Hepatic stellate cell (primary cell): Measurements from ENCODE around the gene RIPOR2.

Source experiments
- DNase-seq: peaks from one replicate; pipeline ENCODE4 v3.0.0; 2011; ENCODE audit warnings: low spot score

RIPOR2 gene, protein sequence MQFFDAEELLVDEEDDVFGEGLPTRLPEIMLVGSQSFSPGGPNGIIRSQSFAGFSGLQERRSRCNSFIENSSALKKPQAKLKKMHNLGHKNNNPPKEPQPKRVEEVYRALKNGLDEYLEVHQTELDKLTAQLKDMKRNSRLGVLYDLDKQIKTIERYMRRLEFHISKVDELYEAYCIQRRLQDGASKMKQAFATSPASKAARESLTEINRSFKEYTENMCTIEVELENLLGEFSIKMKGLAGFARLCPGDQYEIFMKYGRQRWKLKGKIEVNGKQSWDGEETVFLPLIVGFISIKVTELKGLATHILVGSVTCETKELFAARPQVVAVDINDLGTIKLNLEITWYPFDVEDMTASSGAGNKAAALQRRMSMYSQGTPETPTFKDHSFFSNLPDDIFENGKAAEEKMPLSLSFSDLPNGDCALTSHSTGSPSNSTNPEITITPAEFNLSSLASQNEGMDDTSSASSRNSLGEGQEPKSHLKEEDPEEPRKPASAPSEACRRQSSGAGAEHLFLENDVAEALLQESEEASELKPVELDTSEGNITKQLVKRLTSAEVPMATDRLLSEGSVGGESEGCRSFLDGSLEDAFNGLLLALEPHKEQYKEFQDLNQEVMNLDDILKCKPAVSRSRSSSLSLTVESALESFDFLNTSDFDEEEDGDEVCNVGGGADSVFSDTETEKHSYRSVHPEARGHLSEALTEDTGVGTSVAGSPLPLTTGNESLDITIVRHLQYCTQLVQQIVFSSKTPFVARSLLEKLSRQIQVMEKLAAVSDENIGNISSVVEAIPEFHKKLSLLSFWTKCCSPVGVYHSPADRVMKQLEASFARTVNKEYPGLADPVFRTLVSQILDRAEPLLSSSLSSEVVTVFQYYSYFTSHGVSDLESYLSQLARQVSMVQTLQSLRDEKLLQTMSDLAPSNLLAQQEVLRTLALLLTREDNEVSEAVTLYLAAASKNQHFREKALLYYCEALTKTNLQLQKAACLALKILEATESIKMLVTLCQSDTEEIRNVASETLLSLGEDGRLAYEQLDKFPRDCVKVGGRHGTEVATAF

DNA sequence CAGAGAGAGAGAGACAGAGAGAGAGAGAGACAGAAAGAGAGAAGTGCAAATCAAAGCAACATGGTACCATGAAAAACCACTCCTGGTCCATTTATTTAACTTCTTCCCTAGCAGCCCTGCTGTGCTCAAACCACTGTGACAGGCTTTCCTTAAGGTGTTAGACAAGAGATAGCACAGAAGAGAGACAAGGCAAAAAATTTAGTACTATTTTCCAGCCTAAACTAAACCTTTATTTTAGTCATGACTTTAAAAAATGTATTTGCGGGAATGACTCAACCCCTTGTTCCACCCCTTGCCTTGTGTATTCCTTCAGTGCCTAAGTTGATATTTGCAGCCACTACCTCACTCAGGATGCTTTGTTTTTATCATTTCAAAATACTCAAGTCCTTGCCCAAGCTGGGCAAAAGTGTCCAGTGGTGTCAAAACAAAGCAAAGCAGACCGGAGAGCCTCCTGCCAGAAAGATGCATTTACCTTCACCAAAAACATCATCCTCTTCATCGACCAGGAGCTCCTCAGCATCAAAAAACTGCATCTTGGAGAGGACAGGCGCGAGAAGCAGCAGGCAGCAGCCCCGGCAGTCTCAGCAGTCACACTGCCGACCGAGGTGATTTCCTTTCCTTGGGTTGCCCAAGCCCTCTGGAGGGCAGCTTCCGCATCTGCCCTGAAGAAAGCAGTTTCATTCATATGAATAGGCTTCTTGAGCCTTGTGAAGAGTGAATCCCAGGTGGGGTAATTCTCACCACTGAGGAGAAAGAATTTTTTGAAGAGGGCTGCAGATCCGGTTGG is at the start of gene RIPOR2:
RIPOR2 (minus strand) TSS at position 595 of the 787 bp plus-strand sequence; CDS start at position 533, 62 bp downstream.
- no peak for DNase-seq

DNA sequence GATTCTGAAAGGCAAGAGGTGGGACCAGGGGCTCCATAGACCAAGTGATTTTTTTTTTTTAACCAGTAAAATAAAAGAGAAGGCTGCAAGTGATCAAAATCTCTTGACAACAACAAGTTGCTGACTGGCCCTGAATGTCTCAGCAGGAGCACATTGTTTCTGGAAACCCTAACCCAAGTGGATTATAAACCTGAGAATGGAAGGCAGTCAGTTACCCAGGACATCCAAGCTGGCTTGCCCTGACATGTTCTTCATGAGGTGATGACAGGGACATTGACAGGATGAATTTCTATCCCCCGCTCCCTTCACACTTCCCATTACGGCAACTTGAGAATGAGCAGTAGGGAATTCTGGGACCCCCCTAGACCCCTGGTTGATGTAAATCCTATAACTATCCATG is 49.6 kb upstream of the RIPOR2 start:
- no peak for DNase-seq

DNA sequence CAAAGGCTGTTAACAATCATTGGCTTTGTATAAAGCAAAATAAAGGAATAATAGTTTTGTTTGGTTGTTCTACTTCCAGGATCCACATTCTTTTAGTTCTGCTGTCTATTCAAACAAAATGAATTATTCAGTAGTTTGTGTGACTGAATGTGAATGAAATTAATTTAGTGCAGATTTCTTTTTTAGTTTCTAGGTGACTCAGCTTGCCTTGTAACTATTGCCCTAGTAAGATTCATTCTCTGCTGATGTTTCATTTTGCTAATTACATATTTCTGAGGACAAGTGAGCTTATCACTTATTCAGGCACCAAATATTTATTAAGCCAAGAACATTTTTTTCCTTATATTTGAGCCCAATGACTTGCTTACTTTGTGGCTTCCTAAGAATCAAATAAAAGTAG is 46.5 kb upstream of the RIPOR2 start:
- DNase-seq, result no peak

DNA sequence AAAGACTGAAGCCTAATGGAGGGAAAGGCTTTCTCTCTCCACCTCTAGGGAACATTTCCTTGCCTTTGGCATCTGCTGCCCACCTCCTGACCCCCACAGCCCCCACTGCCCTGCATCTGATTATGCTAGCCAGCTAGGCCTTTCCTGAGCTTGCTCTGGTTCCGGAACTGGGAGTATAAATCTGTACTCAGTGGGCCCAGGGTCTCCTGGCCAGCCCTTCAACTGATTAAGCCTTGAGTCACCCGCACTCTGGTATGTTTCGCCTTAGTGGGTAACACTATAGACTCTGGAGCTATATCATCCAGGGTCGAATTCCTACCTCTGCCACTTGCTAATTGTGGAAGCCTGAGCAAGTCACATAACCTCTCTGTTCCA is 45.6 kb upstream of the RIPOR2 start:
- DNase-seq, result no peak

DNA sequence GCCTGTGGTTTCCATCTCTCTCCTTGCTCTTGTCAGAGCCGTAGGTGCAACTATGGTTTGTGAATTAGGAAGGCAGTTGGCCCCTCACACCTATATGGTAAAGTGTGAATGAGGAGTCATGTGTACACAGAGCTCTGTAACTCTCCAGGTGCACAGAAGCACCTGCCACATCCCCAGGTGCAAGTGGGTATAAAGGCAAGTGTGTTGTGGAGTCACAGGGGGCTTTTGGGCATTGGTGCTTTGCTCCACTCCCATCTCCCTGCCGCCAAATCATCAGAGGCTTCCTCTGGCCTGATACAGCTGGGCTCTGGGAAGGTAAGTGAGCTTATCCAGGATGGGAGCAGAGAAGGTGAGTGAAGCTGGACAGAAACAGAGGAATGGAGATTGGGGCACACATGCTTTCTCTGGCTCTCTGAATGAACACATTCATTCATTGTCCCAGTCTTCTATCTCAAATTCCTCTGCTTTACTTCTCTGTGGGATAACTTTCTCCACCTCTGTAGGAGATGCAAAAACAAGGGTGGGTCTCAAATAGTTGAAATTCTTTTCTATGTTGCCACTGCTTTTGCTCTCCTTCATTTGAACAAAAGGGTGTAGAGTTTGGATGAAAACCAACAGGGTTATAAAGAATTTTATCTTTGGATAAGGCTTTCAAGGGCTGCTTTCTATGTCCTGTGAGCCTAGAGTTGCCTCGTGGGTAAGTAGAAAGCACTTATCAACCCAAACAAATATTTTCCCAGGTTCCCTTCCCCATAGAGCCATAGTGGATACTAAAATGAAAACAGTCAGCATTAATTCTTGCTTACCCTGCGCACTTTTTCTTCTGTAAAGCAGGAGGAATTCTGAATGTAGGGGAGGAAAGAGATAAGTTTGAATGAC is 45.0 kb upstream of the RIPOR2 start:
- DNase-seq, result no peak

DNA sequence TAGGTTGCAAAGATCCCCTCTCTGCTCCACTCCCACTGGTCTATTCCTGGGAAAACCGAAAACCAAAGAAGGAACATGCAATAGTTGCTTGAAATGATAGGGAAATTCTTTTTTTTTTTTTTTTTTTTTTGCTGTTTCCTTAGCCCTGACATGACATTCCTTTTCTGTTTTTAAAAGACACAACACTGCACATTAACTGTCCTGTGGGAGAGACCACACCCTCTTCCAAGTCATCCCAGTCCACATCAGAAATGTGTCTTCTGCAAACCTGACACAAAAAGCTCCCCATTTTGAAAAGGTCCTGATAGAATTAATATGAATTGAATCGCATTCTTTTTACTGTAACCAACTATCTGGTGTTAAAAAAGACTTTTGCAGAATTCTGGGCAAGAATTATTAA is 43.4 kb upstream of the RIPOR2 start:
- DNase-seq, result no peak

DNA sequence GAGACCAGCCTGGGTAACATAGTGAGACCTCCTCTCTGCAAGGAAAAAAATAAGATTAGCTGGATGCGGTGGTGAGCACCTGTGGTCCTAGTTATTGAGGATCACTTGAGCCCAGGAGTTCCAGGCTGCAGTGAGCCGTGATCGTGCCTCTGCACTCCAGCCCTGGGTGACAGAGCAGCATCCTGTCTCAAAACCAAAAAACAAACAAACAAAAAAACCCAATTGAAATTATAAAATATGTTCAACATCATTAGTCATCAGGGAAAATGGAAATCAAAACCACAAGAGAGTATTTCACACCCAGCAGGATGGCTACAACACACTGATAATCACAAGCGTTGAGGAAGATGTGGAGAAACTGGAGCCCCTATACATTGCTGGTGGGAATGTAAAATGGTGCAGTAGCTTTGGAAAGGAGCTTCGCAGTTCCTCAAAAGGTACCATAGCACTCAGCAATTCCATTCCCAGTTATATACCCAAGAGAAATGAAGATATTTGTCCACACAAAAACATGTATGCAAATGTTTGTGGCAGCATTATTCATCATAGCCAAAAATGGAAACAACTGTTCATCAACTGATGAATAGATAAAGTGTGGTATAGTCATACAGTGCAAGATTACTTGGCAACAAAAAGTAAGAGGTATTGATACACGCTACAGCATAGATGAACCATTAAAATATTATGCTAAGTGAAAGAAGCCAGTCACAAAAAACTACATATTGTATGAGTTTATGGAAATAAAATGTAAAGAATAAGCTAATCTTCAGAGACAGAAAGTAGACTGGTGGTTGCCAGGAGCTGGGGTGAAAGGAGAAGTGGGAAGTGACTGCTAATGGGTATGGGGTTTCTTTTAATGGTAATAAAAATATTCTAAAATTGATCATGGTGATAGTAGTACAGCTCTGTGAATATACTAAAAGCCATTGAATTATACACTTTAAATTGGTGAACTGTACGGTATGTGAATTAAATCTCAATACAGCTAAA is 38.7 kb upstream of the RIPOR2 start:
- no peak for DNase-seq

DNA sequence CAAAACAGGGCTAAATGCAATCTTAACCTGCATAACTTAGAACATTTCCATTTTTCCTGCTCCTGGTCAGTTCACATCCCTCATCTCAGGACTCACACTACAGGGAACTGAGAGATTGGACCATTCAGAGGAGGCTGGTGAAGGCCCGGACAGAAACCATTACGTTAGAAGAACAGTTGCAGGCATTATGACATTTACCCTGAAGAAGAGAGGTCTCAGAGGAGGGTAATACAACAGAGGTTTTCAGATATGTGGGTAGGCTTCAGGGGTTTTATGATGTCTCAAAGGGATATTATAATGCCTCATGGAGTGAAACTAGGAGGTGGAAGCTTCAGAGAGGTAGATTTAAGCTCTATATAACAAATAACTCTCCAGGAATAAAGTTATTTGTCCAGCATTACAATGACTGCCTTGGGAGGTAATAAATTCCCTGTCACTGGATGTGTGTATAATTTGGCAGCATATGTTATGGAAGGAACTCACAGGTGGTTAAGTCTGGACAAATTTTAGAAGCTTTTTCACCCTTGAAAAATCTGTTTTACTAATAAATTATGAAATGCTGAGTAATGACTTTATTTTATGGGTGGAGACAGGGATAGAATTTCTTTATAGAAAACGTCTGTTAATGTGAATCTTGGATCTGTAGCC is 36.7 kb upstream of the RIPOR2 start:
- DNase-seq, result no peak

DNA sequence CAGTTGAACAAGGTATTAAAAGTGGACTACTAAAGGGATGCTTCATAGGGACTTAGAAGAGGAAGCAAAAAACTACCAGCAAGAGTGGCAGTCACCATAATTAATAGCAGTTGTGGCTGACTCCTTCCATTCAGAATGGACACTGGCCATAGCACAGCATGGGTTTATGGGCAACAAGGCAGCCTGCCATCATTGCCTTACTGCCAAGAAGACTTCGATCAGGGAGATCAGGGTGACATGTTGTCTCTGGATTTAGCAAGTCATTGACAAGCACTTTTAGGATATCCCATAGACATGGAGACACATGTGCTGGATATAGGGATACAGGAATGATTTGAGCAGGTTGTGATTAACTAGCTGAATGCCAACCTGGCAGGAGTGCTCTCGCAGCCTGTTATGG is 35.3 kb upstream of the RIPOR2 start:
- DNase-seq, result no peak

DNA sequence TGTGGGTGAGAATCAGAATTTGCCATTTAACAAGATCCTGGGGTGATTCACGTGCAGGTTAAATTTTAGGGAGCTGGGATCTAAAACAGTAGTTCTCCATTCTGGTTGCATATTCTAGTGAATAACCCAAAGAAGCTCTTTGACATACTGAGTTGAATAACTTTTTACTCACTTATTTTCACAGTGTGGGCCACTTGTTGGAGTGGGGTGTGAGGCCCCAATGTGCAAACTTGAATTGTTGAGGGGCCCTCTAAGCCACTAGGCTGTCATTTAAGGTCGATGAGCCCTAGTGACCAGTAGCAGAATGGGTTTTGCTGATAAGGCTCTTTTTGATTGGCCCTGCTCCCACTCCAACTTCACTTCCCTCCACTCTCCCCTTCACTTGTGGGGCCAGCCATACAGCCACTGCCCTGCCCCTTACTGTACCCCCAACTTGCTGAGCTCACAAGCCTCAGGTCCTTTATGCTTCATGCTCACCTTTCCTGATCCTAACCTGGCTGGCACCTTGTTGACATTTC is 33.6 kb upstream of the RIPOR2 start:
- DNase-seq, result no peak

DNA sequence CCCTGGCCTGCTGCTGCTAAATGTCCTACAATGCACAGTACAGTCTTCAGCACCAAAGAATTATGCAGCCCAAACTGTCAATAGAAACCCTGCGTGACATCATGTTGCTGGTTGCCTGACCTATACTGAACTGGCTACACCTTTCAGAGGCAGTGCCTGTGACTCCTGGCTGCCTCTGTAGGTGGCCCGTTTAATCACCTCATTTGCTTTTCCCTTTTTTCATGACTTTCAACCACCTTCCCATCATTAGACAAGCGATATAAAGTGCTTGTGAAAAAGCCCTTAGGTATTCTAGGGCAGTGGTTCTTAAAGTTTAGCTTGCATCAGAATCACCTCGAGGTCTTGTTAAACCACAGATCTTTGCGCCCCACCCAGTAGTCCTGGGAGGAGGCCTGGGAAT is 33.0 kb upstream of the RIPOR2 start:
- DNase-seq, result no peak

DNA sequence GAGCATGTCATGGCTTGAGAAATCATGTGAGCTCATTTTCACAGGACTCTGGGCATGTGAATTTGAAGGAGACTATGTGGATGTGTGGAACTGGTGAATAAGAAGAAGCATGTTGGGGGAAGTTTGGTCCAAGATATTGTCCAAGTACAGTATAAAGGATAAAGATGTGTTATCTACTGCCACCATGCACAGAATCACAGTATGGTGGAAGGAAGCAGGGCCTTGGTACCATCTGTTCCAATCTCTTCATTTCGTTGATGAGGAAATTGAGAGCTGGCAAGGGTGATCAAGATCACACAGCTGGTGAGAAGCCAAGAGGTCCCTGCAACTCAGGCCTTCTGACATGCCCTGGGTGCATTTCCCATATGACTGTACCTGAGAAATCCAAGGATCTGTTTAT is 31.5 kb upstream of the RIPOR2 start:
- DNase-seq, result no peak

DNA sequence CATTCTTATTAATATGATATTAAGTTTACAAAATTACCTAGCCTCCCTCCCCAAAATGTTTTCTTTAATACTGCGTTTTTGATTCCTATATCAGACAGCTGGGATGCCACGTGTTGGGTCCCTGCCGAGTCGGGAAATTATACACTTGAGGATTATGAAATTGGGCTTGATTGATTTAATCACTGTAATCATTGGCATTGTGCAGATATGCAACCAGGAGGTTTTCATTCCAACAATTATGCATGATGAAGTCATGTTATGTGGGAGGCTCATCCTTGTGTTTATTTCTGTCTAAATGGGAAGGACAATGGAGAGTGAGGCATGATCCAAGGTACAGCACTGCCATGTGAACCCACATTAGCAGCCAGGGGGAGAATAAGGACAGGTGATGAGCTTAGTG is 30.6 kb upstream of the RIPOR2 start:
- no peak for DNase-seq

DNA sequence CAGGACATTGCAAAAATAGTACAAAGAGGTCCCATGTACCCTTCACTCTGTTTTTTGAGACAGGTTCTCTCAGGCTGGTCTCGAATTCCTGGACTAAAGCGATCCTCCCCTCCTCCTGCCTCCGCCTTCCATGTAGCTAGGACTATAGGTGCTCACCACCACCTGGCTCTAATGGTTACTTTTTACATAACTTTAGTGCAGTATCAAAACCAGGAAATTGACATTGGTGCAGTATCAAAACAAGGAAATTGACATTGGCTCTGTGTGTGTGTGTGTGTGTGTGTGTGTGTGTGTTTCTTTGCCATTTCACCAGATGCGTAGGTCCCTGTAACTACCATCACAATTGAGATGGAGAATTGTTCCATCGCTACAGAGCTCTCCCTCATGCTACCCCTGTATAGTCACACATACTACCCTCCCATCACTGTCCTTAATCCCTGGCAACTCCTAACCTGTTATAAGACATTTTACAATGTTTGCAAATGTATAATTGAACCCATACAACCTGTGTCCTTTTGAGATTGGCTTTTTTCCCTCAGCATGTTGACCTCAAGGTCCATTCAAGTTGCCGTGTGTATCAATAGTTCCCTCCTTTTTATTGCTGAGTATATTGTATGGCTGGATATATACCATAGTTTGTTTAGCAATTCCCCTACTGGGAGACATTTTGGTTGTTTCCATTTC is 28.3 kb upstream of the RIPOR2 start:
- no peak for DNase-seq

DNA sequence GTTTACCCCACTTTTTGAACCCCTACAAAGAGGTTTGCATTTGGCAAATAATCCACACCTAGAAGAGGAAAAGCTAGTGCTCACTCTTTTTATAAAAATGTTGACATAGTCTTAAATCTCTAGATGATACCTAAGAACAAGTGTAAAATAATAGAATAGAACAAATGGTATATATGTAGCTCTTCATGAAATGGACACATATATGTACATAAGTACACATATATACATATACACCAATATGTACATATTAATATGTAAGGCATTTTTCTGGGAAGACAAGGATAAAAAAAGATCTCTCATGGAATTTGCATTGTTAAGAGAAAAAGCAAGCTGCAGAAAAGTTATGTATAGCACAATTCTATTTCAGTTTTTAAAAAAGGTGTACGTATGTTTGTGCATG is 27.6 kb upstream of the RIPOR2 start:
- DNase-seq, result no peak

DNA sequence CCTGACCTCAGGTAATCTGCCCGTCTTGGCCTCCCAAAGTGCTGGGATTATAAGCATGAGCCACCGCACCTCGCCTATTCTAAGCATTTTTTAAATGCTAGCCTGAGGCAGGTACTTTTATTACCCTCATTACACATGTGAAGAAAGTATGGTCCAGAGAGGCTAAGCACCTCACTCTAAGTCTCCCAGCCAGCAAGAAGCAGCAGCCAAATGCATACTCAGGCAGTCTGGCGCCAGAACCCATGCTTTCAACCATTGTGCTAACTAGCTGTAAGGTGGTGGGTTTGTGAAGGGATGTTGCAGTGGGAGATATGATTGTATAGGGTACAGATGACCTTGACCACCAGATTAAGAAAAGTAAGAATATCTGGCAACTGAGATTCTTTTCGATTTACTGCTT is 26.1 kb upstream of the RIPOR2 start:
- no peak for DNase-seq

DNA sequence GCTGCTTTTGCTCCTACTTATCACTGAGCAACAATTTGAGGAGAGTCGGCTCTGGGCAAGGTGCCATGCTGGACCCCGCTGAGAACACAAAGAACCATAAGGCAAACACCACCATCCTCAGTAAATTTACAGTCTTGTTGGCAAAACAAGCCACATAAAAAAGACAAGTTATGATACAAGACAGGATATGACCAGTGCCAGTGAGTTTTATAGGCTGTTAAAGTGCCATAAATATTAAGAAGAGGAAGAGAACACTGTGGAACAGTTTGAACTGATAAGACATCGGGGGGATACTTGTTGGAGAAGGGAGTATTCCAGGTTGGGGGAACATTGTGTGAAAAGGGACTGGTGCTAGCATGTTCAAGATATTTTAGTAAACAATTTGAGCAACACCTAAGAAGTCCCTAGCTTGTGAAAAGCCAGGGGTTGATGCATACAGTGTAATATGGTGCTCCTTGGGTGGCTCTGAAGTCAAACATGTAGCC is 25.3 kb upstream of the RIPOR2 start:
- DNase-seq, result no peak

DNA sequence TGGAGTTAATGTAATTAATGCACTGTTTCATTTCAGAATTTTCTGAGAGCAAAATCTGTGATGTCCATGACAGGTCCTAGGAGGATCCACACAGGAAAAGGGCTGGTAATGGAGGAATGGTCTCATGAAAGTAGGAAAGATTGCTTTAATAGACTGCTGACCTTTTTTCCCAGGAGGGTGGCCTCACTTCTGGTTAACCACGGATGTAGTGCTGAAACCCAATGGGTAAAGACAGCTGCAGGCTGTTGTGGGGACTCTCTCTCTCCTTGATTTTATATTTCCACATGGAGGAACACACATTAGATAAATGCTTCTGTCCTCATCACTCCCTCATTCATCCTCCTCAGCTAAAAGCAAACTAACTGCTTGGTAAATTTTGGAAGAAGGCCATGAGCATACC is 23.6 kb upstream of the RIPOR2 start:
- DNase-seq, result no peak
